ENCODE results near the gene TENM3. TPM values are rescaled to one million over a fixed set of nuclear protein-coding genes. Genes with fewer than 3 reads are reported as not detected.
"Not testable (repeated sequence)": the region's sequence is repeated elsewhere in the genome, so short reads cannot be mapped to it uniquely, and the experiment has no call there.

TENM3 gene
- total RNA-seq, 2 experiments from 2014 or later = not detected

GRCh38 chr4:182804131-182804530, 560.9 kb downstream of the TENM3 start:
- Mint-ChIP-seq H3K27me3 (peaks cover 7% of the 10 kb centered on the region), H3K9me3 (ENCODE audit: low read depth) (peaks cover 5% of the 10 kb centered on the region), H3K36me3 (no peaks in the 10 kb centered on the region), H3K4me1 (peaks cover 13% of the 10 kb centered on the region), H3K27ac (no peak overlapping the region), H3K4me3 (no peak overlapping the region)
- ATAC-seq = no peak
- CTCF ChIA-PET = interaction anchor here (0.6 kb wide), 1 partner anchor 34 kb away, joined by 3 read pairs; no protein-coding TSS in a partner anchor
- DNase-seq = no peak

- DNase-seq (no peak), ATAC-seq (no peak)
- Mint-ChIP-seq H3K4me1 (peaks cover 18% of the 10 kb centered on the region), H3K27me3 (peaks cover 7% of the 10 kb centered on the region), H3K4me3 (no peak overlapping the region), H3K27ac (no peak overlapping the region), H3K36me3 (no peaks in the 10 kb centered on the region), H3K9me3 (ENCODE audit: low read depth) (peaks cover 5% of the 10 kb centered on the region)
- CTCF ChIA-PET = interaction anchor here (1.1 kb wide), 1 partner anchor 10 kb away, joined by 3 read pairs; no protein-coding TSS in a partner anchor
These were observed 562.1 kb downstream of the TENM3 start for GRCh38 chr4:182805321-182805720.

DNA sequence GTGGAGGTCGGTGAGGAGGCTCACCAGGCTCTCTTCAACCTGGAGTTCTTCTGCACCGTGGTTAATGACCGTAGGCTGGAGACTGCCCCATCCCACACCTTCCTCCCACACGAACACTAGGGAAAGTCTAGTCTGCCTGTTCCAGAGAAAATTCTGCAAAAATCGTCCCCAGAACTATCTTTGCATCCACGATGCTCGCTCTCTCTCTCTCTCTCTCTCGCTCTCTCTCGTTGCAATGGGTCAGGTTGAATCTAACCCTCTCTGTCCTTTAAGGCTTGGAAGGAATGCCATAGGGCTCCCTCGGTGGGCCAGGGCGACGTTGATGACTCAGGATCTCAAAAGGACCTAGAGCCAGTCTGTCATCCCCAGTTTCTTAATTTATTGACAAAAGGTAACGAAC, 562.5 kb downstream of the TENM3 start:
- H3K36me3 Mint-ChIP-seq = no peaks in the 10 kb centered on the region
- H3K4me1 Mint-ChIP-seq = peaks cover 18% of the 10 kb centered on the region
- H3K4me3 Mint-ChIP-seq = no peak overlapping the region
- no peak for ATAC-seq
- no peak for DNase-seq
- CTCF ChIA-PET = interaction anchor here (1.1 kb wide), 1 partner anchor 10 kb away, joined by 3 read pairs; no protein-coding TSS in a partner anchor
- peaks cover 5% of the 10 kb centered on the region for H3K9me3 Mint-ChIP-seq (ENCODE audit: low read depth)
- no peak overlapping the region for H3K27ac Mint-ChIP-seq
- peaks cover 7% of the 10 kb centered on the region for H3K27me3 Mint-ChIP-seq

- ATAC-seq (peak; percentile 64), DNase-seq (peak; percentile 69)
- peaks cover 18% of the 10 kb centered on the region for H3K4me1 Mint-ChIP-seq
- H3K36me3 Mint-ChIP-seq = no peaks in the 10 kb centered on the region
- CTCF ChIA-PET = interaction anchor here (1.1 kb wide), 1 partner anchor 11 kb away, joined by 3 read pairs; no protein-coding TSS in a partner anchor
- H3K4me3 Mint-ChIP-seq = peak overlapping the region; percentile 72
- H3K27me3 Mint-ChIP-seq = peaks cover 7% of the 10 kb centered on the region
- peak overlapping the region; percentile 24 for H3K27ac Mint-ChIP-seq
- peaks cover 5% of the 10 kb centered on the region for H3K9me3 Mint-ChIP-seq (ENCODE audit: low read depth)
These were observed 563.4 kb downstream of the TENM3 start for GRCh38 chr4:182806259-182807252.

- CTCF ChIA-PET = no interaction called here
- peaks cover 10% of the 10 kb centered on the region for H3K9me3 Mint-ChIP-seq (ENCODE audit: low read depth)
- DNase-seq (no peak), ATAC-seq (no peak)
- H3K27ac Mint-ChIP-seq = no peak overlapping the region
- peaks cover 18% of the 10 kb centered on the region for H3K4me1 Mint-ChIP-seq
- no peak overlapping the region for H3K4me3 Mint-ChIP-seq
- no peaks in the 10 kb centered on the region for H3K36me3 Mint-ChIP-seq
- peaks cover 7% of the 10 kb centered on the region for H3K27me3 Mint-ChIP-seq
These were observed 564.1 kb downstream of the TENM3 start for GRCh38 chr4:182807346-182807745.

DNA sequence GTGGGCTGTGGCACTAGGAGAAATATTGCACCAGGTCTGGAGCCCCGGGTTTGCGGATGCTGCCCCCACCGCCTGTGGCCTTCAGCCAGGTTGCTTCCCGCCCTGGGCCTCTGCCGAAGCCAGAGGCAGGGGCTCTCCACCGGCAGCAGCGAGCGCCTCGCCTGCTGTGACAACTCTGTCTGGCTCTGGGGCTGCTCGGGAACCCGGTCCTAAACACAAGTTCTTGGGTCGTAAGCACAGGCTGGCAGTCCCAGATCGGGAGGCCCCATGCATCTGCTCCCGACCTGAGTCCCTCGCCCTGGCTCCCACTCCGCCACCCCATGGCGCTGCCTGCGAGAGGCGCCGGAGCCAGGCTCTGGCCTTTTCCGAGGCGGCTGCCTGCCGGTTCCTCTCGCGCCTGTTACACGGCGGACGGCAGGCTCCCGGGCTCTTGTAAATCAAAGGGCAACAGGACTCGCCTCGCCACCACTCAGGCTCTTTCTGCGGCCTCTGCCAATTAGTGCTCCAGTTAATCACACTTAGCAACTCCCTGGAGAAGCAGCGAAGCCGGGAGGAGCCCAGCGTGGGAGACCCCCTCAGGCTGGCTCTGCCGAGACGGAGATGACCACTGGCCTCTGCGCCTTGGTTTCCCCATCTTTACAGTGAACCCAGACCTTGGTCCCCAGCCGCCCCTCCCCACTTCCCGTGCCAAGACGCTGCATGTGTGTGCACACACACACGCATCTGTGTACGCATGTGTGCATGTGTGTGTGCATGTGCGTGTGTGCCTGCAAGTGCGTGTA, 564.8 kb downstream of the TENM3 start:
- Mint-ChIP-seq H3K36me3 (no peaks in the 10 kb centered on the region), H3K4me3 (no peak overlapping the region), H3K27me3 (peaks cover 7% of the 10 kb centered on the region), H3K4me1 (peaks cover 18% of the 10 kb centered on the region), H3K9me3 (ENCODE audit: low read depth) (peaks cover 12% of the 10 kb centered on the region), H3K27ac (no peak overlapping the region)
- ATAC-seq (no peak), DNase-seq (no peak)
- CTCF ChIA-PET = no interaction called here

GRCh38 chr4:182808673-182809416, 565.6 kb downstream of the TENM3 start:
- H3K36me3 Mint-ChIP-seq = peaks cover 3% of the 10 kb centered on the region
- H3K4me1 Mint-ChIP-seq = peaks cover 18% of the 10 kb centered on the region
- peaks cover 16% of the 10 kb centered on the region for H3K9me3 Mint-ChIP-seq (ENCODE audit: low read depth)
- CTCF ChIA-PET = no interaction called here
- no peak overlapping the region for H3K4me3 Mint-ChIP-seq
- peaks cover 7% of the 10 kb centered on the region for H3K27me3 Mint-ChIP-seq
- peak; percentile 78 for ATAC-seq
- DNase-seq = peak; percentile 71
- H3K27ac Mint-ChIP-seq = no peak overlapping the region

GRCh38 chr4:182809417-182810102, 566.4 kb downstream of the TENM3 start:
- CTCF ChIA-PET = no interaction called here
- ATAC-seq = peak; percentile 7
- H3K27me3 Mint-ChIP-seq = peaks cover 5% of the 10 kb centered on the region
- DNase-seq = no peak
- peaks cover 3% of the 10 kb centered on the region for H3K36me3 Mint-ChIP-seq
- no peak overlapping the region for H3K4me3 Mint-ChIP-seq
- H3K9me3 Mint-ChIP-seq (ENCODE audit: low read depth) = peaks cover 16% of the 10 kb centered on the region
- no peak overlapping the region for H3K27ac Mint-ChIP-seq
- H3K4me1 Mint-ChIP-seq = peaks cover 18% of the 10 kb centered on the region

GRCh38 chr4:182810103-182810615, 567.0 kb downstream of the TENM3 start:
- Mint-ChIP-seq H3K27me3 (peaks cover 4% of the 10 kb centered on the region), H3K9me3 (ENCODE audit: low read depth) (peaks cover 16% of the 10 kb centered on the region), H3K4me1 (peaks cover 18% of the 10 kb centered on the region), H3K36me3 (peaks cover 3% of the 10 kb centered on the region), H3K4me3 (no peak overlapping the region), H3K27ac (no peak overlapping the region)
- CTCF ChIA-PET = no interaction called here
- no peak for DNase-seq
- no peak for ATAC-seq

DNA sequence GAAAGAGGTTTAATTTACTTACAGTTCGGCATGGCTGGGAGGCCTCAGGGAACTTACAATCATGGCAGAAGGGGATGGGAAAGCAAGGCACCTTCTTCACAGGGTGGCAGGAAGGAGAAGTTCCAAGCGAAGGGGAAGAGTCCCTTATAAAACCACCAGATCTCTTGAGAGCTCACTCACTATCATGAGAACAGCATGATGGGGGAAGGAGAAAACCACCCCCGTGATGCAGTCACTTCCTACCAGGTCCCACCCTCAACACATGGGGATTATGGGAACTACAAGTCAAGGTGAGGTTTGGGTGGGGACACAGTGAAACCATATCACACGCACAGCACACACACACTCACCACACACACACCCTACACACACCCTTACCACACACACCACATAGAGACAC, 569.7 kb downstream of the TENM3 start:
- Mint-ChIP-seq H3K27me3 (no peaks in the 10 kb centered on the region), H3K4me1 (peaks cover 13% of the 10 kb centered on the region), H3K36me3 (peaks cover 3% of the 10 kb centered on the region), H3K4me3 (no peak overlapping the region), H3K27ac (no peak overlapping the region), H3K9me3 (ENCODE audit: low read depth) (peaks cover 16% of the 10 kb centered on the region)
- CTCF ChIA-PET = no interaction called here
- no peak for ATAC-seq
- no peak for DNase-seq

- H3K36me3 Mint-ChIP-seq, CTCF ChIA-PET, H3K27me3 Mint-ChIP-seq, ATAC-seq, H3K4me3 Mint-ChIP-seq, DNase-seq, H3K27ac Mint-ChIP-seq, H3K4me1 Mint-ChIP-seq: not testable (repeated sequence)
- H3K9me3 Mint-ChIP-seq (ENCODE audit: low read depth) = peaks cover 11% of the 10 kb centered on the region
These were observed 570.9 kb downstream of the TENM3 start for GRCh38 chr4:182814065-182814464.

GRCh38 chr4:182818926-182819730, 575.9 kb downstream of the TENM3 start:
- DNase-seq = no peak
- ATAC-seq = no peak
- no peak overlapping the region for H3K4me3 Mint-ChIP-seq
- no peaks in the 10 kb centered on the region for H3K27me3 Mint-ChIP-seq
- H3K9me3 Mint-ChIP-seq (ENCODE audit: low read depth) = no peaks in the 10 kb centered on the region
- no peaks in the 10 kb centered on the region for H3K36me3 Mint-ChIP-seq
- H3K27ac Mint-ChIP-seq = no peak overlapping the region
- no peaks in the 10 kb centered on the region for H3K4me1 Mint-ChIP-seq
- CTCF ChIA-PET = no interaction called here

All from activated CD8-positive, alpha-beta memory T cell treated with anti-CD3 and anti-CD28 coated beads, Interleukin-2, amount 10 ng/mL, durations not matched to agents 7 days and 5 days (primary cell).